K562 (cell line): Measurements from ENCODE around the gene BLVRA. TPM values are rescaled to one million over a fixed set of nuclear protein-coding genes. Genes with fewer than 3 reads are reported as not detected.

Experiments used
- ATAC-seq: fragments of 200-7000 bp; cut with Tn5 transposase; 3 replicates; pipeline ENCODE4 v1.9.1; 2020; ENCODE audit warnings: moderate library complexity
- BruUV-seq: library from RNA; stranded (reverse); fragments of 400-500 nt; replicated peaks from 2 replicates; lab custom pipeline; 2021; lab: Mats Ljungman, UMichigan
- CTCF ChIA-PET: fragments of 300-600 bp; formaldehyde crosslinking; extraction: SDS; loops from one replicate; lab custom pipeline; 2021; ENCODE audit warnings: low intra/inter-chr PET ratio; lab: Yijun Ruan, JAX
- POLR2A ChIA-PET: fragments of 300-600, 350-650 bp; sonication (Branson Sonifier 250); formaldehyde crosslinking; extraction: SDS; loops from one replicate; lab custom pipeline; 2021; ENCODE audit warnings: antibody characterized with exemption, inconsistent platforms; lab: Yijun Ruan, JAX
- DNase-seq, 4 experiments: peaks; one replicate each; pipeline versions ENCODE4 v3.0.0 to v3.0.0-alpha.2; 2011 to 2018; ENCODE audit warnings: low spot score in 3 of 4, mixed read lengths in 3 of 4; ENCODE audit errors: extremely low read depth in 1 of 4
- FAIRE-seq: peaks from 2 replicates; lab custom pipeline; 2011; peaks lifted over from hg19 to GRCh38; lab: Jason Lieb, UNC
- H2AFZ ChIP-seq: 2 replicates; pipeline ENCODE4 v1.6.0; 2011; ENCODE audit warnings: low read depth, low read length, control low read depth, inconsistent platforms
- H3K27ac ChIP-seq: fragments of 200-600 bp; 3 replicates; pipeline ENCODE4 v1.8.0; 2011; ENCODE audit warnings: low read depth, mild to moderate bottlenecking, control low read depth, inconsistent platforms, low read length, moderate library complexity, mixed read lengths; ENCODE audit errors: extremely low read depth
- H3K27me3 ChIP-seq, 2 experiments: fragments of 300-600 bp in 1 of 2; 2 replicates in 1 of 2; 3 replicates in 1 of 2; pipeline versions ENCODE4 v1.6.0 to v1.8.0; 2011; ENCODE audit warnings: inconsistent platforms in 2 of 2, low read length in 2 of 2, mild to moderate bottlenecking in 1 of 2, mixed read lengths in 1 of 2, moderate library complexity in 1 of 2; ENCODE audit not compliant: control insufficient read depth in 2 of 2, insufficient read depth in 2 of 2
- H3K36me3 ChIP-seq: fragments of 300-600 bp; 3 replicates; pipeline ENCODE4 v1.8.0; 2011; ENCODE audit warnings: mild to moderate bottlenecking, low read length, inconsistent platforms; ENCODE audit not compliant: control insufficient read depth, insufficient read depth
- H3K4me1 ChIP-seq, 2 experiments: fragments of 200-600 bp in 1 of 2; replicated peaks in 1 of 2; 2 replicates in 1 of 2; 3 replicates in 1 of 2; pipeline versions ENCODE4 v1.5.1 to v1.8.0; 2011; ENCODE audit warnings: inconsistent platforms in 2 of 2, low read length in 2 of 2, mild to moderate bottlenecking in 1 of 2, mixed read lengths in 1 of 2, moderate library complexity in 1 of 2; ENCODE audit not compliant: control insufficient read depth in 2 of 2, insufficient read depth in 2 of 2
- H3K4me2 ChIP-seq: 2 replicates; pipeline ENCODE4 v1.6.1; 2011; ENCODE audit warnings: low read length, control low read depth, inconsistent platforms, mixed read lengths; ENCODE audit not compliant: insufficient read depth
- H3K4me3 ChIP-seq: fragments of 200-600 bp; sonication (generic), shearing (Covaris generic); 2 replicates; pipeline ENCODE4 v1.5.1; 2016; ENCODE audit warnings: control low read depth, inconsistent platforms
- H3K79me2 ChIP-seq: fragments of 200-600 bp; 3 replicates; pipeline ENCODE4 v1.8.0; 2011; ENCODE audit warnings: low read length, inconsistent platforms; ENCODE audit not compliant: control insufficient read depth, insufficient read depth
- H3K9ac ChIP-seq, 2 experiments: 2 replicates each; pipeline versions ENCODE4 v1.6.0 to v1.6.1; 2011; ENCODE audit warnings: low read depth in 2 of 2, low read length in 2 of 2, control low read depth in 1 of 2, inconsistent platforms in 1 of 2, mild to moderate bottlenecking in 1 of 2, mixed read lengths in 1 of 2; ENCODE audit not compliant: insufficient read depth in 1 of 2
- H3K9me1 ChIP-seq: one replicate; pipeline ENCODE4 v1.6.0; 2011; ENCODE audit warnings: inconsistent platforms, mild to moderate bottlenecking, low read length, moderate library complexity; ENCODE audit not compliant: control insufficient read depth, insufficient read depth
- H3K9me3 ChIP-seq: replicated peaks from 2 replicates; pipeline ENCODE4 v1.5.1; 2011; ENCODE audit warnings: low read depth, low read length, inconsistent platforms; ENCODE audit not compliant: control insufficient read depth, insufficient read depth
- H4K20me1 ChIP-seq: replicated peaks from 2 replicates; pipeline ENCODE4 v1.6.1; 2011; ENCODE audit warnings: low read length, inconsistent platforms, mixed read lengths; ENCODE audit not compliant: control insufficient read depth, insufficient read depth
- YY1 ChIP-seq, 3 experiments: IDR thresholded peaks; 2 replicates each; pipeline ENCODE4 v1.6.1; 2011; ENCODE audit warnings: low read length in 2 of 3, mild to moderate bottlenecking in 2 of 3, moderate library complexity in 2 of 3, borderline replicate concordance in 1 of 3, control low read depth in 1 of 3, low read depth in 1 of 3; ENCODE audit not compliant: insufficient read depth in 3 of 3, insufficient replicate concordance in 2 of 3, control insufficient read depth in 1 of 3, insufficient read length in 1 of 3; ENCODE audit errors: extremely low read depth in 1 of 3
- ZNF184 ChIP-seq: sonication (generic); formaldehyde crosslinking; IDR thresholded peaks from 2 replicates; pipeline ENCODE4 v1.5.0; 2020; ENCODE audit warnings: missing genetic modification reagents
- ZNF232 ChIP-seq: sonication (generic); formaldehyde crosslinking; IDR thresholded peaks from 2 replicates; pipeline ENCODE4 v1.8.0; 2022; ENCODE audit warnings: mild to moderate bottlenecking, missing genetic modification reagents
- WGBS: fragments of 100-300 bp; shearing (Covaris generic); methylation state at CpG from one replicate; pipeline ENCODE4 v1.1.6; 2016; ENCODE audit warnings: low coverage, mixed read lengths; ENCODE audit not compliant: insufficient coverage; ENCODE audit errors: missing lambda C conversion rate; 5-methylcytosine and 5-hydroxymethylcytosine counted together
- in situ Hi-C: fragments of 300-500 bp; cut with MboI; formaldehyde crosslinking; loops from 4 replicates; pipeline ENCODE4 v1.15.0; 2018; ENCODE audit warnings: inconsistent platforms, mixed read lengths
- intact Hi-C: fragments of 100-400 bp; cut with micrococcal nuclease; formaldehyde crosslinking; loops from 2 replicates; pipeline ENCODE4 v1.14.2; 2022
- polyA plus RNA-seq, 8 experiments: library from polyadenylated mRNA; depleted of rRNA in 4 of 8; stranded (reverse) in 5 of 8; unstranded in 3 of 8; fragments of >200 nt; fragmentation: Nextera tagmentation in 2 of 8; fragmentation: Illumina TruSeq in 1 of 8; extraction: Ambion mirVana in 2 of 8; extraction: Trizol in 1 of 8; gene quantifications; 2 replicates each; pipeline versions ENCODE4 v1.2.1 to v1.2.3, GENCODE V29; 2011 to 2014; ENCODE audit warnings: inconsistent platforms in 1 of 8, missing spikeins in 1 of 8
- total RNA-seq, 7 experiments: library from RNA; depleted of rRNA in 6 of 7; stranded (reverse); fragments of >200 nt in 6 of 7; fragmentation: Illumina TruSeq in 2 of 7; extraction: Trizol in 2 of 7; gene quantifications; 2 replicates each; pipeline versions ENCODE4 v1.2.1 to v1.2.3, GENCODE V29; 2011 to 2021; ENCODE audit warnings: low replicate concordance in 1 of 7
- TF ChIP-seq, protein P1 (sequence below): fragments of 250-450 bp; sonication (Bioruptor Pico); IDR thresholded peaks from 2 replicates; pipeline ENCODE4 v1.5.0; 2021; ENCODE audit warnings: mild to moderate bottlenecking, borderline replicate concordance

Gene BLVRA
- total and polyA plus RNA-seq, 9 of the 15 experiments (the other 6 are each of a cell fraction or from before 2014, with no cell fraction given): 48.5 to 147 (median 61.5) TPM

DNA sequence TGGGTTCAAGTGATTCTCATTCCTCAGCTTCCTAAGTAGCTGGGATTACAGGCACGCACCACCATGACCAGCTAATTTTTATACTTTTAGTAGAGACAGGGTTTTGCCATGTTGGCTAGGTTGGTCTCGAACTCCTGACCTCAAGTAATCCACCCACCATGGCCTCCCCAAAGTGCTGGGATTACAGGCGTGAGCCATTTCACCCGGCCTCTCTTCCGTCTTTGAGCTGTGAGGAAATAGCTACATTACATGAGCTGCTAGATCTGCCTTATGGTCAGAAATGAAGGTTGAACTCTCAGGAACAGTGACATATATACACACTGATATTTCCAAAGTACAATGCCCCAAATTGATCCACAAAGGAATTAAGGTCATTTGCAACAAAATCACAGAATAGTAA is 2.4 kb downstream of the BLVRA start:
- Histone ChIP-seq H3K9ac (no peak overlapping the region), H3K4me1 (peaks cover 39 to 61% of the 10 kb centered on the region in 2 experiments), H3K9me1 (no peaks in the 10 kb centered on the region), H3K4me2 (no peak overlapping the region), H3K36me3 (no peaks in the 10 kb centered on the region; the same call in 2 of the 3 replicates), H4K20me1 (0 out of 2 replicates have a peak, but pooled peaks cover 3% of the 10 kb centered on the region), H3K79me2 (peaks cover 61% of the 10 kb centered on the region), H3K9me3 (no peaks in the 10 kb centered on the region), H3K27ac (no peak overlapping the region), H2AFZ (no peak overlapping the region), H3K4me3 (no peak overlapping the region), H3K27me3 (no peaks in the 10 kb centered on the region)
- POLR2A ChIA-PET: interaction anchor here (1.4 to 5.5 kb wide), 3 partner anchors 7 to 30 kb away, joined by 3 to 32 read pairs (median 13); partner anchors contain the start of gene COA1
- in situ Hi-C loops (no loop called here), intact Hi-C loops (loop anchor here (5.0 kb wide), 1 partner anchor 36 kb away; no protein-coding TSS in a partner anchor)
- FAIRE-seq: no peak
- no peak for ATAC-seq
- no TSS peak for BruUV-seq
- 98% methylated on average over 4 of the region's 5 CpGs for WGBS
- no peak for DNase-seq
- TF ChIP-seq YY1 (IDR thresholded peaks at IDR 0.05; ENCODE audit: borderline replicate concordance in 1 of 3, control insufficient read depth in 1 of 3, extremely low read depth in 1 of 3, insufficient read depth in 3 of 3, insufficient read length in 1 of 3, insufficient replicate concordance in 2 of 3, low read depth in 1 of 3, low read length in 2 of 3) (peak in 1 of 3 experiments; percentile 14), ZNF232 (CRISPR knock-in tag) (no peak), ZNF184 (no peak)
- TF ChIP-seq, protein P1, sequence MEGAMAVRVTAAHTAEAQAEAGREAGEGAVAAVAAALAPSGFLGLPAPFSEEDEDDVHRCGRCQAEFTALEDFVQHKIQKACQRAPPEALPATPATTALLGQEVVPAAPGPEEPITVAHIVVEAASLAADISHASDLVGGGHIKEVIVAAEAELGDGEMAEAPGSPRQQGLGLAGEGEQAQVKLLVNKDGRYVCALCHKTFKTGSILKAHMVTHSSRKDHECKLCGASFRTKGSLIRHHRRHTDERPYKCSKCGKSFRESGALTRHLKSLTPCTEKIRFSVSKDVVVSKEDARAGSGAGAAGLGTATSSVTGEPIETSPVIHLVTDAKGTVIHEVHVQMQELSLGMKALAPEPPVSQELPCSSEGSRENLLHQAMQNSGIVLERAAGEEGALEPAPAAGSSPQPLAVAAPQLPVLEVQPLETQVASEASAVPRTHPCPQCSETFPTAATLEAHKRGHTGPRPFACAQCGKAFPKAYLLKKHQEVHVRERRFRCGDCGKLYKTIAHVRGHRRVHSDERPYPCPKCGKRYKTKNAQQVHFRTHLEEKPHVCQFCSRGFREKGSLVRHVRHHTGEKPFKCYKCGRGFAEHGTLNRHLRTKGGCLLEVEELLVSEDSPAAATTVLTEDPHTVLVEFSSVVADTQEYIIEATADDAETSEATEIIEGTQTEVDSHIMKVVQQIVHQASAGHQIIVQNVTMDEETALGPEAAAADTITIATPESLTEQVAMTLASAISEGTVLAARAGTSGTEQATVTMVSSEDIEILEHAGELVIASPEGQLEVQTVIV (CRISPR knock-in tag): no peak
- CTCF ChIA-PET: no interaction called here
